ENCODE measurements around the gene RPS15. TPM values are rescaled to one million over a fixed set of nuclear protein-coding genes. Genes with fewer than 3 reads are reported as not detected.
A peak's percentile ranks its signal among the peaks of the same experiment; 100 is the strongest.
"Not testable (repeated sequence)": the region's sequence is repeated elsewhere in the genome, so short reads cannot be mapped to it uniquely, and the experiment has no call there.

Gene RPS15
- polyA plus RNA-seq, 5 donors, result 535 to 1,164 (median 663) TPM

DNA sequence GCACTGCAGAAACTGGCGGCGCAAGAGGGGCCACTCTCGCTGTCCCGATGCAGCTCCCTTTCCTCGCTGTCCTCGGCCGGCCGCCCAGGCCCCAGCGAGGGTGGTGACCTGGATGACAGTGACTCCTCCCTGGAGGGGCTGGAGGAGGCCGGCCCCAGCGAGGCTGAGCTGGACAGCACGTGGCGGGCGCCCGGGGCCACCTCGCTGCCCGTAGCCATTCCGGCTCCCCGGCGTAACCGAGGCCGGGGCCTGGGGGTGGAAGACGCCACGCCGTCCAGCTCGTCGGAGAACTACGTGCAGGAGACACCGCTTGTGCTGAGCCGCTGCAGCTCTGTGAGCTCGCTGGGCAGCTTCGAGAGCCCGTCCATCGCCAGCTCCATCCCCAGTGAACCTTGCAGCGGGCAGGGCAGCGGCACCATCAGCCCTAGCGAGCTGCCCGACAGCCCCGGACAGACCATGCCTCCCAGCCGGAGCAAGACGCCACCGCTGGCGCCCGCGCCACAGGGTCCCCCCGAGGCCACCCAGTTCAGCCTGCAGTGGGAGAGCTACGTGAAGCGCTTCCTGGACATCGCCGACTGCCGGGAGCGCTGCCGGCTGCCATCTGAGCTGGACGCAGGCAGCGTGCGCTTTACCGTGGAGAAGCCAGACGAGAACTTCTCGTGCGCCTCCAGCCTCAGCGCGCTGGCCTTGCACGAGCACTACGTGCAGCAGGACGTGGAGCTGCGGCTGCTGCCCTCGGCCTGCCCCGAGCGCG lies 28.4 kb downstream of the RPS15 start:
- no peak for DNase-seq

GRCh38 chr19:1467215-1467489 lies 29.0 kb downstream of the RPS15 start:
- DNase-seq, result no peak

DNA sequence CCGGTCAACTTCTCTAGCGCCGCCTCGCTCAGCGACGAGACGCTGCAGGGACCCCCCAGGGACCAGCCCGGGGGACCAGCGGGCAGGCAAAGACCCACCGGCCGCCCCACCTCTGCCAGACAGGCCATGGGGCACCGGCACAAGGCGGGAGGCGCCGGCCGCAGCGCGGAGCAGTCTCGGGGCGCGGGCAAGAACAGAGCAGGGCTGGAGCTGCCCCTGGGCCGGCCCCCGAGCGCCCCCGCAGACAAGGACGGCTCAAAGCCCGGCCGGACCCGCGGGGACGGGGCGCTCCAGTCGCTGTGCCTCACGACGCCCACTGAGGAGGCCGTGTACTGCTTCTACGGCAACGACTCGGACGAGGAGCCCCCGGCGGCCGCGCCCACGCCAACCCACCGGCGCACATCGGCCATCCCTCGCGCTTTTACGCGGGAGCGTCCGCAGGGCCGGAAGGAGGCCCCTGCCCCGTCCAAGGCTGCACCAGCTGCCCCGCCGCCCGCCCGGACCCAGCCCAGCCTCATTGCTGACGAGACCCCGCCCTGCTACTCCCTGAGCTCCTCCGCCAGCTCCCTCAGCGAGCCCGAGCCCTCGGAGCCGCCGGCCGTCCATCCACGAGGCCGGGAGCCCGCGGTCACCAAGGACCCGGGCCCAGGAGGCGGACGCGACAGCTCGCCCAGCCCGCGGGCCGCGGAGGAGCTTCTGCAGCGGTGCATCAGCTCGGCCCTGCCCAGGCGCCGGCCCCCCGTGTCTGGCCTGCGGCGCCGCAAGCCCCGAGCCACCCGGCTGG lies 29.5 kb downstream of the RPS15 start:
- DNase-seq, result no peak

DNA sequence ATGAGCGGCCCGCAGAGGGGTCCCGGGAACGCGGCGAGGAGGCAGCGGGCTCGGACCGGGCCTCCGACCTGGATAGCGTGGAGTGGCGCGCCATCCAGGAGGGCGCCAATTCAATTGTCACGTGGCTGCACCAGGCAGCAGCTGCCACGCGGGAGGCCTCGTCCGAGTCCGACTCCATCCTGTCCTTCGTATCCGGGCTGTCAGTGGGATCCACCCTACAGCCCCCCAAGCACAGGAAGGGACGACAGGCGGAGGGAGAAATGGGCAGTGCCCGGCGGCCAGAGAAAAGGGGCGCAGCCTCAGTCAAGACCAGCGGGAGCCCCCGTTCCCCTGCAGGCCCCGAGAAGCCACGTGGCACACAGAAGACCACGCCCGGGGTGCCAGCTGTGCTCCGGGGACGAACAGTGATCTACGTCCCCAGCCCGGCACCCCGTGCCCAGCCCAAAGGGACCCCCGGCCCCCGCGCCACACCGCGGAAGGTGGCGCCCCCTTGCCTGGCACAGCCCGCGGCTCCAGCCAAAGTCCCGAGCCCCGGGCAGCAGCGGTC lies 30.2 kb downstream of the RPS15 start:
- no peak for DNase-seq

GRCh38 chr19:1468821-1469254 lies 30.6 kb downstream of the RPS15 start:
- DNase-seq, result no peak

DNA sequence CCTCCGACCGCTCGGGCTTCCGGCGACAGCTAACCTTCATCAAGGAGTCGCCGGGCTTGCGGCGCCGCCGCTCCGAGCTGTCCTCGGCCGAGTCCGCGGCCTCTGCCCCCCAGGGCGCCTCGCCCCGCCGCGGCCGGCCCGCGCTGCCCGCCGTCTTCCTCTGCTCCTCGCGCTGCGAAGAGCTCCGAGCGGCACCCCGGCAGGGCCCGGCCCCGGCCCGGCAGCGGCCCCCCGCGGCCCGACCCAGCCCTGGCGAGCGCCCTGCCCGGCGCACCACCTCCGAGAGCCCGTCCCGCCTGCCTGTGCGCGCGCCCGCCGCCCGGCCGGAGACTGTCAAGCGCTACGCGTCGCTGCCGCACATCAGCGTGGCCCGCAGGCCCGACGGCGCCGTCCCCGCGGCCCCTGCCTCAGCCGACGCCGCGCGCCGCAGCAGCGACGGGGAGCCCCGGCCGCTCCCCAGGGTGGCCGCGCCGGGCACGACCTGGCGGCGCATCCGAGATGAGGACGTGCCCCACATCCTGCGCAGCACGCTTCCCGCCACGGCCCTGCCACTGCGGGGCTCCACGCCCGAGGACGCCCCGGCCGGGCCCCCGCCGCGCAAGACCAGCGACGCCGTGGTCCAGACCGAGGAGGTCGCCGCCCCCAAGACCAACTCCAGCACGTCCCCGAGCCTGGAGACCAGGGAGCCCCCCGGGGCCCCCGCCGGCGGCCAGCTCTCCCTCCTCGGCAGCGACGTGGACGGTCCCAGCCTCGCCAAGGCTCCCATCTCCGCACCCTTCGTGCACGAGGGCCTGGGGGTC lies 31.3 kb downstream of the RPS15 start:
- no peak for DNase-seq

DNA sequence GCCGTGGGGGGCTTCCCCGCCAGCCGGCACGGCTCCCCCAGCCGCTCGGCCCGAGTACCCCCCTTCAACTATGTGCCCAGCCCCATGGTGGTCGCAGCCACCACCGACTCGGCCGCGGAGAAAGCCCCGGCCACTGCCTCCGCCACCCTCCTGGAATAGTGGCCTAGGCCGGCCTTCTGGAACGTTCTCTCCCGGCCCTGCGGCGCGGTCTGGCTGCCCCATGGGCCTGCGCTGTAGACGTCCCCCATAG lies 31.8 kb downstream of the RPS15 start:
- no peak for DNase-seq

GRCh38 chr19:1470305-1471009 lies 32.3 kb downstream of the RPS15 start:
- no peak for DNase-seq

- no peak for DNase-seq
Measured at GRCh38 chr19:1471010-1471514, 32.9 kb downstream of the RPS15 start.

DNA sequence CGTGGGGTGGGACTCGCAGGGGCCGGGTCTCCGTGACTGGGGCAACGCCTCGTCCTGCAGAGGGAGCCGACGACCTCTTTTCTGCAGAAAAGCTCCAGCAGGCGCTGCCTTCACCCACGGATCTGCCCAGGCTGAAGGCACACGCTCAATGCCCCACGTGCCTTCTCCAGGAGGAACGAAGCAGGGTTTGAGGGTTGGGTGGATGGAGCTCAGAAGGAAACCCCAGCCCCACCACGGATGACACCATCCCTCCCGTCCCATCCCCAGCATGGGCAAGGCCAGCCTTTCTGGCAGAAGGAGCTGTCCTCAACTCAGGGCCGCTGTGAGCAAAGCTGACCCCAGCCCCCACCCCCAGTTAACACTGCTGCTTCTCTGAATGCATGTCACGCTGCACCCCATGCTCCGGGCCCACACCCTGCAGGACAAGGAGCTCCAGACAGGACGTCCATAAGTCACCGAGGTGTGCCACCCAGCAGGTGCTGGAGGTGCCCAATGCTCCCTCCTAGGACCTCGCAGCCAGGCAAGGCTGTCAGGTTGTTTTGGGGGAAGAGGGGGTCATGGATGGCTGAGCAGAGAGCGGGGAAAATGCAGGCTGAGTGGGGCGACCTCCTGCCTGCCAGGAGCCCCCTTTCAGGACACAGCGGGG lies 33.4 kb downstream of the RPS15 start:
- no peak for DNase-seq

DNA sequence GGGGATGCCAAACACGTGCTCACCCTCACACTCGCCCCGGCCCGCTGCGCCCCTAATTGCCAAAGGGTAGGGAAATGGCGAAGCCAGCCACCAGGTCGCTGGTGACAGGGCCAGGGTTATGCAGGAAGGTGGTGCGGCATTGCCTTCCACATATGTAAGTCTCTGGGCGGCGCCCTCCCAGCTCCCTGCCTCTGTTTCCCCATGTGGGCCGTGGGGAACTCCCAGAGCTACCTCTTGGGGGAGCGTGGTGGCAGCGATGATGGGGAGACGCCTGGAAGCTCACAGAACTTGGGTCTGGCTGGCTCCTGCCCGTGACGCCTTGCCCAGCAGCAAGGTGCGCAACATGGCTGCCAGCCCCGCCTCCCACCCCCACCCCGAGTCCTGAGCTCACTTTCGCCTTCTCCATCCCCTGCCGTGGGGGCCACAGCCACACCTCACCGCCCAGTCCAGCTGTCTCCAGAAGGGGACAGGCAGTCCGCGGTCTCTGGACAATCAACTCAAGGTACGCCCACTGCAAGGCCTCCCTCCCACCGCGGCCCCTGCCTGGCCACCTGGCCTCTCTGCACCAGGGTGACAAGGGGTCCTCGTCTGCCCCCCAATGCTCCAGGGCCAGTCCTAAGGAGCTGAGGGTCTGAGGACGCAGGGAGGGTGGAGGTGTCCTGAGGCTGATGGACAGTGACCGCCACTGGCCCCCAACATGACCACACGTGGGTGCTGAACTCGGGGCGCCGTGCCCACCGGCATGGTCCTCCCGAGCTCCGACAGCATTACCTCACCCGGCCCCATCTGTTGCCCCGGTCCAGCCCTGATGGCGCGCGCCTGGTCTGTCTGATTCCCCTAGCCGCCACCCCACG lies 34.3 kb downstream of the RPS15 start:
- no peak for DNase-seq

- no peak for DNase-seq
Measured at GRCh38 chr19:1473085-1473851, 35.1 kb downstream of the RPS15 start.

- no peak for DNase-seq
Measured at GRCh38 chr19:1474011-1474764, 36.0 kb downstream of the RPS15 start.

GRCh38 chr19:1474765-1475351 lies 36.7 kb downstream of the RPS15 start:
- DNase-seq, result no peak

DNA sequence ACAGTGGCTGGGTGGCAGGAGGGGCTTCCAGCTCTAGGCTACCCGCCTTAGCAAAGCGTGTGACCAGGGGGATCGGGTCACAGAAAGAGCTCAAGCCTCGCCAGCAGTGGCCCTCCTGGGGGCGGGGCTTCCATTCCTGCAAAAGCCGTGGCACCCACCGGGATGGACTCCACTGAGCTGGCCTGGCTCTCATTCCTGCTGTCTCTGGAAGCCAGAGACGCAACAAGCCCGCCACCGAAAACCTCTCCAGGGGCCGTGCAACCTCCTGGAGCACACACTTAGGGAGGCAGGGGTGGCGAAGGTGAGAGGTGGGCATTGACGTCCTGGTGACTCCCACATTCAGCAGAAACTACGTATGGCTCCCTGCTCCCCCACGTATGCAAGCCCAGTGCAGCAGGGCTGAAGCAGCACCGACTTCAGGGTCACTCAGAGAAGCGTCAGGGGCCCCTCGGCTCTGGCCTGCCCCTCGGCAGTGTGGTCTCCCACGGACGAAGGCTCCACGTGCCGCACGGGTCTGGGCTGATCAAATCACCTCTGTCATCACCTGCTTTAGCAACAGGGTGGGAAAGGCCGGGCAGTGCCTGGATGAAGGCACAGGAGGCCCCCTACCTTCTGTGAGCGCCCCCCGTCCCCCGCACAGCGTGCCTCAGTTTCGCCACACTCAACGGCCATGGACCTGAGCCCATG lies 37.7 kb downstream of the RPS15 start:
- no peak for DNase-seq

- not testable (repeated sequence) for DNase-seq
Measured at GRCh38 chr19:1477056-1477455, 38.9 kb downstream of the RPS15 start.

DNA sequence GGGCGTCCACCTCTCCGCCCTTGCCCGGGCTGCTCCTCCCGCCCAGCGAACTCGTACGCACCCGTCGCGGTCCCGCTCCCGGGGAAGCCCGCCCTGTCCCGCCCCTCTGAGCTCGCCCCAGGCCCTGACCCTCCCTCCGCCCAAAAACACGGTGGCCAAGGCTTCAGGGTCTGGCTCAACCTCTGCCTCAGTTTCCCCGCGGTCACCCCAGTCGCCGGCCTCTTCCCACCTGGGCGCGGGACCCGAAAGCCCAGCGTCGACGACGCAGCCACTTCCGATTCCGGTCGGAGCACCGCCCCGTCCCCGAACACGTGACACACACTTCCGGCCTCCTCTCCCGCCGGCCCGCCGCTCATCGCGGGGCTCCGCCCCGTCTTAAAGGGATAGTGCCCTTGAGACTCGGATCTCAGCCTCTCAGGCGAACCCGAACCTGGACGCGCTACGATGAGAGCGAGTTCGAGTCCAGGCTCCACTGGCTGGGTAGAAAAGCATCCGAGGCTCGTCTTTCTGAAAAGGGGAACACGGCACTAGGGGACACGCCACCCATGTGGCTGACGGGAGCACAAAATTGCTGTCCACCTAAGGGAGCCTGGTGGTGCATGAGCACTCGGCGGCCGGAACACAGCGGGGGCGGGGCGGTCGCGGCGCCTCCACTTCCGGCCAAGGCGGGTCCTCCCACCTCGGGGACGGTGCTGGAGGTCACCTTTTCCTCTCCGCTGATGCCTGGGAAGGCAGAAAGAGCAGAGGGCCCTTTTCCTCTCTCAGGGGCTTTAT lies 40.9 kb downstream of the RPS15 start, which contains the start of gene C19orf25:
TSS of gene C19orf25 (minus strand) at position 282 of the 774 bp plus-strand sequence. CDS start 312 bp downstream, outside the sequence.
- DNase-seq, result peak; percentile 87
